NCI-H524 (cell line): ENCODE data around the gene PPP2R2C.

Experiments used
- DNase-seq, 2 experiments: peaks; one replicate each; lab custom pipeline; 2025; lab: John Stamatoyannopoulos, UW

PPP2R2C gene

DNA sequence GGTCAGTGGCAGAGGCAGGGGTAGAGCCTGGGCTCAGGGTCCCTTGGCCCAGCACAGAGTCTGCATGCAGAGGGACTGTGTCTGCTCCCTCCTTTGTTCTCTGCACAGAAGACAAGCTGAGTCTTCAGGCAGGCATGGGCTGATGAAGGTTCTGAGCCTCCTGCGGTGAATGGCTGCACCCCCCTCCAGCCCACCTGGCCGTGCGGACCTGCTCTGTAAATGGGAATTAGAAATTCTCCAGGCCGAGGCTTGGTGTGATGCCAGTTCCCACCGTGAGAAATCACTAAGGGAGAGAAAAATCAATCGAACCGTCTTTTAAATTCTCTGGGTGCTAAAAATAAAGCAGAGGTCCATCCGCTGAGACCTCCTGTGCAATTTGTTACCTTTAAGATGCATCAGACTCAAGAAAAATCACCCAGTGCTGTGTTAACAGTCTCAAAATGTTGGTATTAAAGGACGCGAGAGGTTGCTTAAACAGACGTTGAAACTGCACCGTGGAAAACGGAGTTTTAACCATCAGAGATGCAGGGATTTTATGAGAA is 106.8 kb downstream of the PPP2R2C start:
- DNase-seq = no peak

DNA sequence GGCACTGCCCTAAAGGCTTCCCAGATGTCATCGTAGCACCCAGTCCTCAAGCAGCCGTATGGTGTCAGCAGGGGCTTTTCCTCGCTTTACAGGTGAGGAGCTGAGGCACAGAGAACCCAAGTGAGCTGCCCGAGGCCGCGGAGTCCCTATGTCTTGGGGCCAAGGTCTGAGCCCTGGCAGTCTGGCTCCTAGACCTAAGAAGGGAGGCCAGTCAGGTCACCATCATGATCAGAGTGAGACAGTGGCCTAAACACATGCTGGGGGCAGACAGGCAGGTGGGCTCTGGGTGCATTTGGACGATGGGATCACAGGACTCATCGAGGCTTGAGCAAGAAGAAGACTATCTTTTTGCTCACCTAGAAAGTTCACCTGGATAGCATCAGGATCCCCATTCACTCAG is 107.8 kb downstream of the PPP2R2C start:
- DNase-seq = no peak

GRCh38 chr4:6364146-6364545 is 108.3 kb downstream of the PPP2R2C start:
- no peak for DNase-seq

DNA sequence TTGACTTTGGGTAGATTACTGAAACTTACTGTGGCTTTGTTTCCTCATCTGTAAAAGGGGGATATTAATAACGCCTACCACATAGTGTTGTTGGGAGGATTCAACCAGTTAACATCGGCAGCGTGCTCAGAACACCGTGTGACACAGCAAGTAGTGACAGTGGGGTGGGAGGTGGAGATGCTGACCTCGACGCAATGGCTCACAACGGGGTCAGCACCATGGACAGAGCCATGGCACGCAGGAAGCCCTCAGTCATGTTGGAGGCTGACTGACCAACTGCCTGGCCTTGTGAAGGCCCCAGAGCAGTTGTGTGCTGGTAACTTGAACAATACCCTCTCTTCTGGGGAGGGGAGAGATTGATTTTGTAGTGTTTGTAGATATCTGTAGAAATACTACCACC is 109.5 kb downstream of the PPP2R2C start:
- DNase-seq = no peak

- peak in 1 of 2 experiments; percentile 14 for DNase-seq
Measured at GRCh38 chr4:6362243-6362885, 110.0 kb downstream of the PPP2R2C start.

DNA sequence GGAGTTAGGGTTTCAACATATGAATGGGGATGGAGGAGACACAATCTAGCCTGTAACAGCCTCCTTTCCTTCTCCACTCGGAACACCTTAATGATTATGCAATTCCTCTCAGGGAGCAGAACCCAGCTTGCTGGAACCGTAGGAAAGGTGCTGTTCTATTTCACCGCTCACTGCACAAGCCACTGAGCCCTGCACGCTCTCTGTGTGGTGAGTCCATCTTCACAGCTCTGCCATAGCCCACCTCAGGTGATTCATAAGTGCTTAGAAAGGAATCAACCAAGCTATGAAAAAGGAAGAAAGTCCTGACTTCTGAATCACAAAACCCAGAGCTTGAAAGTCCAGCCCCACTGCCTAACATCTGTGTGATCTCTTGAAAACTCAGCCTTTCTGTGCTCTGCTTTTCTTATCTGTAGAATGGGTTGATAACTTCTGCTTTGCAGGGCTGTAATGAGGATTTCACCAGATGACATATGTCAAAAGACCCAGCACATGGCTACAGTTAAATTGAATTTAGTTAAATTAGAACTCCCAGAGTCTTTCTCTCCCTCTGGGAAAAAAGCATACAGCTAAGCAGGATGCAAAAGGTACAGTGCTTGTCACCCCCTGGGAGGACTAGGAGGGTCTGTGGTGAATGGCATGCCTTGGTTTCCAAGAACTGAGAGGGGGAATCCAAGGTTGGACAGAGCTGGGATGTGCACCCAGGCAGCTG is 111.2 kb downstream of the PPP2R2C start:
- DNase-seq = no peak

DNA sequence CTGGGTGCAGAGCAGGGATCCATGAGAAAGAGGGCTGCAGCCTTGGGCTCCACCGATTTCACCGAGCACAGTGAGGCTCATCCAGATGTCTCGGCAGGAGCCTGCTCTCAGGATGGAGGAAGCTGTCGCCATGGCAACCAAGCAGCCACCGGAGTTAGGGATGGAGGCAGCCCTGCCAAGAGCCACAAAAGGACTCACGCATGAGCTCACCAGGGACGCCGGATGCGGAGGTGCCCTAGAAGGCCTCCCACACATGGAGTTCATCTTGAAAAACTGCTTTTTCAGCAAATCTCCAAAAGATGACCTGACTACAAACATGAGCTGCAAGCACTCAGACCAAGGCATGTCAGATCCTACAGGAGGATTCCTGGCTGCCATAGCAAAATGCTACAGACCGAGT is 112.0 kb downstream of the PPP2R2C start:
- DNase-seq = peak; percentile 75 to 91

GRCh38 chr4:6359536-6360308 is 112.7 kb downstream of the PPP2R2C start:
- DNase-seq = no peak

DNA sequence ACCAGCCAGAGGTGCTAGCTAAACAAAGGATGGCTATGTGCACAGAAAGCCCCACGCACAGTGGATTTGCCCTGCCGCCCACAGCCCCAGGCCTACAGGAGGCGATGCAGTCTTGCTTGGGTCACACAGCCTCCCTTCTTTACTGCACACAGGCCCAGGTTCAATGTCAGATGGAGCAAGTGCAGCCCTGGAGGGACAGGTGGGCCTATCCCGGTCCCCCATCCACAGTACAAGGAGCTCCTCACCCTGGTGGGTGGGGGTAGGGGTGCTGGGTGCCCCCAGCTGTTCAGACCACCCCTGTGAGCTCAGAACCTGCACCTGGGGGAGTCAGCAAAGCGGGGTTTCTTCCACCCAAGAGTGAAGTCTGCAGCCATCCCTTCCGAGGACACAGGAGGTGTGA is 114.9 kb downstream of the PPP2R2C start:
- DNase-seq = no peak

DNA sequence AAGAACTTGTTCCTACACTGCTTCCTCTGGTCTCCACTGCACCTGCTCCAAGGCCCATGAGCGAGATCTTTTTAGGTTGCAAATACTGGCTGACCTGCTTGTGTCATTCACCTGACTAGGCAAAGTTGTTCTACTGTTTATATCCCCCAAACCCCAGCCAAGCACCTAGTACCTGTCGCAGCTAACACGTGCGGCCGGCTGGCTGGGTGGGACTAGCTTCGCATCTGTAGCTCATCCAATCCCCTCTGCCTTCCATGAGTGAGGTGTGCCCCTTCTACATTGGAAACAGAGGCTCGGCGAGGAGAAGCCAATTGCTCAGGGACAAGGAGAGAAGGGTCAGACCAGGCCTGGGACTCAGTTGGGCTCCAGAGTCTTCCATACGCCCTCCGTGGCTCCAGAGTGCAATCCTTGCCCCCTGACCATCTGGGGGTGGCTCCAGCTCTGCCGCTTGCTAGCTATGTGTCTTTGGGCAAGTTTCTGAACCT is 116.3 kb downstream of the PPP2R2C start:
- no peak for DNase-seq

- DNase-seq = peak; percentile 29 to 70
Measured at GRCh38 chr4:6355052-6355451, 117.4 kb downstream of the PPP2R2C start.

DNA sequence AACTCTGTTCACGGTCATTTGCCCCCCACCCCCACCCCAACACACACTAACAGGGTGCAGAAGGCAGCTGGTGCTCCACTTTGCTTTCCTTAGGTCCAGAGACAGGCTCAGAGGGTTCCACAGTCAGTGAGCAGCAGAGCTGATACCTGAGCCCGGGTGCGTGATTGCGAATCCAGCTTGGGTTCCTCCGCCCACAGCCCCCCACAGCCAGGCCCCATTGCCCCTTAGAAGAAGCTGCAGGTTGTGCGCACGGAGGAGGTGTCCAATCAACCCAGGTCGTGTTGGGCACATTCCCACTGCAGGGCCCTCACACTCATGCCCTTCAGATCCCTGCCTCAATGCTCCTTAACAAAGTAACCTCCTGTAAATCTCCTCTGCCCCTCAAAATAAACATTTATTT is 117.8 kb downstream of the PPP2R2C start:
- DNase-seq = peak in 1 of 2 experiments; percentile 51

DNA sequence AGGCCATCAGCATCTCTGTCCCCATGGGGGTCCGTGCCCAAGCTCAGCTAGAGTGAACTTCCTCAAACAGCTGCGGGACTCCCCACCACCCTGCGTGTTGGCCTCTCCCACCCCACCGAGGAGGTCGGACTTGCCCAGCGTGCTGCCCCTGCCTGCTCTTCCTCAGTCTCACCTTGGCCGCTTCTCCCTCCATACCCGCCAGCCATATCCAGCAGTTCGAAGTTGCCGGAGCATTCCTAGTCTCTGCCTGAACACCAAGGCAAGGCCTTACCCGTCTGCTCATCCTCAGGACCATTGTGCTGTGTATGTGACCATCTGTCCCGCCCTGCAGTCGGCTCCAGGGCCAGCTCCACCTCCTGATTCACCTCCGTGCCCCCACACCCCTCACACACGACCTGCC is 118.3 kb downstream of the PPP2R2C start:
- DNase-seq = peak; percentile 37 to 62

DNA sequence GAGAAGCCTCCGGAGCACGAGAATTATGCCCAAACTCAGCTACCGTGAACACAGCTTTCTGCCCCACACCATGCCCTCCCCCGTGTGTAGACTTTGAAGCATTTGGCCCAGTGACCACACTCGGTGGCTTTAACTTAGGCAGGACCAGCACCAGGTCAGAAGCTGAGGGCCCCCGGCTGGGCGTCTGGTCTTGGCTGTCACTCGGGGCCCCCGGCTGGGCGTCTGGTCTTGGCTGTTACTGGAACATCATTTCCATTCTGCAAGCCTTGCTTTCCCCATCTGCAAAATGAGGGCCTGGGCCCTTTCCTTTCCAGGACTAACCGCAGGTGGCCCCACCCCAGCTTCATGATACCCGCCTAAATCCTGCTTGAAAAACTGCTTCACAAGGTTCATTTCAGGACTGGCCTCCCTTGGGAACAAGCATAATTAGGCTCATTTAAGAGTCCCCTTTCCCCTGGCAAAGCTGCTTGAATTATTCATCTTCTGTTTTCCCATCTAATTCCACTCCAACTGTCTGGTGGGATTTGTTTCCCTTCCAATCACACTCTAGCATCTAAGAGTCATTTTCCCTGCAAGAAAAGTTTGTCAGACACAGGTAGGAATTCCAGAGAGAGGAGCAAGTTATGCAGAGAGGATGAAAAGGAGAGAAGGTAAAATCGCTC is 120.3 kb downstream of the PPP2R2C start:
- DNase-seq = peak; percentile 86 to 96

DNA sequence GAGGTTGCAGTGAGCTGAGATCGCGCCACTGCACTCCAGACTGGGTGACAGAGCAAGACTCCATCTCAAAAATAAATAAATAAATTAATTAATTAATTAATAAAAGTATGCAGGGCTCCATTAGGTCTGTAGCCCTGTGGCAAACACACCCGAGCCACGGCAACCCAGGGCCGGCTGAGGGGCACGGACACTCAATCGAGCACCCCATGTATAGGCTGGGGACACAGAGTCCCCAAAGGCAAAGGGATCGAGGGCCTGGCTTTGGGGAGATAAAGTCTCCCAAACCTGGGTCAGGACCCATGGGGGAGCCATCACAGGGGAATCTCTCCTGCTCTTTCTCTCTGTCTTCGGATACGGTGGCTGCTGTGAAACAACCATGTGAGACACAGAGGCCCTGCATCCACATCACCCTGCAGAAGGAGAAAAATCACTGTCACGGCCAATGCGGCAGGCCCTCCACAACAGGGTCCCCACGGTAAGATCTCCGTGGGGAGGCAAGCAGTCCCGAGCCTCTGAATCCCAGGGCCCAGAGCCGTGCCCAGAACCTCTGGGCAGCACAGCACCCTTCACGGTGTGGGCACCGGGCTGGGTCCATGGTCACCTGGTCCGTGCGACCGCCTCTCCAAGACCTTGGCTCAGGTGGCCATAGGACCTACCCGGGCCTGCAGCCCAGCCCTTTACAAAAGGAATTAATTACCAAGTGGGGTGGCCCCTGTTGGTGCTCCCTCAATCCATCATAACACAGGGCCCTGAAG is 121.0 kb downstream of the PPP2R2C start:
- no peak for DNase-seq

GRCh38 chr4:6350646-6351045 is 121.8 kb downstream of the PPP2R2C start:
- no peak for DNase-seq

DNA sequence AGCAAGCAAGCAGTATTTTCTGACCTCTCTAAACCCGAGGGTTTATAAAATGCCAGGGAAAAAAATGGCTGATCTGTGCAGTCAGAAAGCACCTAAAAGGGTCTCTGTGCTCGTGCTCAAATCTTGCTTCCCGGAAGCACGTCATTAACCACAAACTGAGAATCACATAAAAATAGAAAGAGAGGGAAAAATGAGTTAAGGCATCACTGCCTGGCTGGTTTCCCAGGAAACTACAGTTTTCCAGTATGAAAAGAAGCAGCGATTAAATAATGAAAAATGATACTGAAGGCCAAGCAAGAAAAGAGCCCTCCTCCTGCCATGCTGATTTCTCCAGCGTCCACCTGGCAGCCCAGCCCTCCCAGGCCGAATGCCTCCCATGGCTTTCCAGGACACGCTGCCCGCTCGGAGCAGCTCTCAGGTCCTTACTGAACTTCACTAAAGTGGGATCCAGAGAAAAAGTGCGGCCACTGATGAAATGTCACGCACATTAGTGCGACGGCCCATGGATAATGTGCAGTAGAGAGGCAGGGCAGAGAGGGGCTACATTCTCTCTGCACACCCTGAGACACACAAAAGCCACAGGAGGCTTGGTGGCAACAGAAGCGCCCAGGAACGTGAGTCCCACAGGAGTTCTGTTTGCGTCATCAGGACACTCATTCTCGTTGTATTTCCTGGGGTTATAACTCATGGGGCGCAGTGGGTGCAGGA is 122.4 kb downstream of the PPP2R2C start:
- DNase-seq = no peak

- no peak for DNase-seq
Measured at GRCh38 chr4:6348408-6348807, 124.0 kb downstream of the PPP2R2C start.

DNA sequence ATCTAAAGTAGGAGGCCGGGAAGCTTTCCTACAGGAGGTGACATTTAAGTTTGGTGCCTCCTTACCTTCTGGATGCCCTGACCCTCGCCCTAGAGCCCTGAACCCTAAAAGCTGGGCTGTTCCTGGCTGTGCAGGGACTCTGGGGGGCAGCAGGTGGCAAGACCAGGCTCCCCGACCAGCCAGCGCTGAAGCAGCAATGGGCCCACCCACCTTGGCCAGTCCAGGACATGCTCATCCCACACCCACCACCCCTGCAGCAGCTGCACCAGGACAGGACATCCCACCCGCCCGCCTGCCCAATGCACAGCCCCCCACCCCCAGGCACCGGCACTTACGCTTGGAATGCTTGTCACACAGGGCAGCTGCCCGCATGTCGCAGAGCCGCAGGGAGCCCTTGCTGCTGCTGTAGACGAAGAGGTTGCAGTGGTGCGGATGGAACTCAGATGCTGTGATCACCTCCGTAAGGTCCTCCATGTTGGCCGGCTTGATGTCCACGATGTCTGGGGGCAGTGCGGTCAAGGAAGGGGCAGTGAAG is 124.8 kb downstream of the PPP2R2C start:
- no peak for DNase-seq

DNA sequence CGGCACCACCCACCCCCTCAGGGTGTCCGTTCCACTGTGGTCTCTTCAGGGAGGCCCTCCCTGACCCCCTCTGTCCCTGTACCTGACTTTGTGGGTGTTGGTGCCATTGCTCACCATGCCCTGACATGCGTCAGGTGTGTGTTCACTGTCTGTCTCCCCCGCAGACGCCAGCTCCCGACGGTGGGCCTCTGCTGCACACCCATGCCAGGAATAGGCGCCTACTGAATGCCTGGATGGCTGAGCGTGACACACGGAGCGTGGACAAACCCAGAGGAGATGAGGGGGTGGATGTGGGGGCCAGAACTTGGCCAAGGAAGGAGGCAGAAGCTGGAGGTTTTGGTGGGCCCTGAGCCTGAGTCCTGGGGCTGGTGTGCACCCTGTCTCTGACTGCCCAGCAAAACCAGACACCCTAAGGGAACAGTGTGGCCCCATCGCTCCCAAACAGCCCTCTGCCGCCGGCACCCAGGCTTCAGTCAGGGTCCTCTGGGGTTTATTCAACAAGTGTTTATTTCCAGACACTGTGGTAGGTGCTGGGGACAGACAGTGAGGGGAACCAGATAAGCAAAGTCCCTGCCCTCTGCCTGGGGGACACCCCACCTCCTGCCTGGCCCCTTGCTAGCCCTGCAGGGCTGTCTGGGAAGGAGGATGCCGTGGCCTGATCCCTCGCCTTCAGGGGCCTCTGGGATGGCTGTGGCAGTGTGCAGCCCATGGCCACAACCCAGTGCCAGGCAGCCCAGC is 125.9 kb downstream of the PPP2R2C start:
- DNase-seq = no peak
